K562 (cell line): ENCODE results near the gene ARMC6. TPM values are rescaled to one million over a fixed set of nuclear protein-coding genes. Genes with fewer than 3 reads are reported as not detected.
A peak's percentile ranks its signal among the peaks of the same experiment; 100 is the strongest.

Source experiments
- ARID3B ChIP-seq: fragments of 250-450 bp; sonication (Bioruptor Pico); IDR thresholded peaks from 2 replicates; pipeline ENCODE4 v1.4.0; 2020; ENCODE audit warnings: borderline replicate concordance
- ELF1 ChIP-seq: fragments of 200-800 bp; sonication (Bioruptor generic); IDR thresholded peaks from 2 replicates; pipeline ENCODE4 v1.6.1; 2016; ENCODE audit warnings: missing genetic modification characterization, missing compliant biosample characterization
- ESRRB ChIP-seq: fragments of 250-450 bp; sonication (Bioruptor Pico); IDR thresholded peaks from 2 replicates; pipeline ENCODE4 v1.5.0; 2020; ENCODE audit warnings: mild to moderate bottlenecking, moderate library complexity, borderline replicate concordance
- GATAD2B ChIP-seq: fragments of 450-650 bp; IDR thresholded peaks from 2 replicates; pipeline ENCODE4 v1.6.1; 2017; ENCODE audit warnings: mild to moderate bottlenecking, borderline replicate concordance
- GTF3C2 ChIP-seq: IDR thresholded peaks from 3 replicates; pipeline ENCODE4 v1.6.1; 2011; ENCODE audit warnings: borderline replicate concordance, mild to moderate bottlenecking, moderate library complexity; ENCODE audit not compliant: insufficient read length; ENCODE audit errors: extremely low read depth
- HDAC2 ChIP-seq: fragments of 450-650 bp; IDR thresholded peaks from 2 replicates; pipeline ENCODE4 v1.6.1; 2016; ENCODE audit warnings: mild to moderate bottlenecking
- NFIC ChIP-seq: fragments of 450-650 bp; IDR thresholded peaks from 2 replicates; pipeline ENCODE4 v1.6.1; 2017; ENCODE audit warnings: mild to moderate bottlenecking, inconsistent platforms
- NFIX ChIP-seq: fragments of 250-450 bp; sonication (Bioruptor Pico); IDR thresholded peaks from 2 replicates; pipeline ENCODE4 v1.4.0; 2020; ENCODE audit warnings: low read depth, mild to moderate bottlenecking, moderate library complexity
- NR4A1 ChIP-seq, 2 experiments: fragments of 250-450 bp in 1 of 2; fragments of 450-650 bp in 1 of 2; sonication (Bioruptor Pico) in 1 of 2; IDR thresholded peaks; 2 replicates each; pipeline versions ENCODE4 v1.4.0 to v1.6.1; 2016 to 2020; ENCODE audit warnings: mild to moderate bottlenecking in 2 of 2, missing compliant biosample characterization in 1 of 2, missing genetic modification characterization in 1 of 2, moderate library complexity in 1 of 2
- PBX2 ChIP-seq, 2 experiments: IDR thresholded peaks in 1 of 2; conservative IDR thresholded peaks in 1 of 2; 2 replicates each; pipeline ENCODE4 v1.6.1; 2016; ENCODE audit warnings: low read depth in 2 of 2, mild to moderate bottlenecking in 1 of 2, missing compliant biosample characterization in 1 of 2, missing genetic modification characterization in 1 of 2, moderate library complexity in 1 of 2
- PCBP2 ChIP-seq: fragments of 200-400 bp; formaldehyde crosslinking; IDR thresholded peaks from 2 replicates; pipeline ENCODE4 v1.6.1; 2018; ENCODE audit warnings: low read length, low read depth, mild to moderate bottlenecking, moderate library complexity; ENCODE audit not compliant: poor library complexity, severe bottlenecking
- TSHZ1 ChIP-seq: fragments of 250-450 bp; sonication (Bioruptor Pico); IDR thresholded peaks from 2 replicates; pipeline ENCODE4 v1.4.0; 2020; ENCODE audit warnings: mild to moderate bottlenecking, moderate library complexity
- U2AF1 ChIP-seq: fragments of 200-400 bp; formaldehyde crosslinking; optimal IDR thresholded peaks from 2 replicates; pipeline ENCODE3; 2017; ENCODE audit warnings: mild to moderate bottlenecking, low read depth, low read length, moderate library complexity
- ZNF143 ChIP-seq: sonication (generic); formaldehyde crosslinking; IDR thresholded peaks from 2 replicates; pipeline ENCODE4 v1.9.0; 2022; ENCODE audit warnings: mild to moderate bottlenecking, missing genetic modification reagents
- polyA plus RNA-seq, 8 experiments: library from polyadenylated mRNA; depleted of rRNA in 4 of 8; stranded (reverse) in 5 of 8; unstranded in 3 of 8; fragments of >200 nt; fragmentation: Nextera tagmentation in 2 of 8; fragmentation: Illumina TruSeq in 1 of 8; extraction: Ambion mirVana in 2 of 8; extraction: Trizol in 1 of 8; gene quantifications; 2 replicates each; pipeline versions ENCODE4 v1.2.1 to v1.2.3, GENCODE V29; 2011 to 2014; ENCODE audit warnings: inconsistent platforms in 1 of 8, missing spikeins in 1 of 8
- total RNA-seq, 7 experiments: library from RNA; depleted of rRNA in 6 of 7; stranded (reverse); fragments of >200 nt in 6 of 7; fragmentation: Illumina TruSeq in 2 of 7; extraction: Trizol in 2 of 7; gene quantifications; 2 replicates each; pipeline versions ENCODE4 v1.2.1 to v1.2.3, GENCODE V29; 2011 to 2021; ENCODE audit warnings: low replicate concordance in 1 of 7

ARMC6 gene
- total and polyA plus RNA-seq, 9 of the 15 experiments (the other 6 are each of a cell fraction or from before 2014, with no cell fraction given), result 2.1 to 93.4 (median 63.6) TPM

GRCh38 chr19:19059837-19060611, 26.6 kb downstream of the ARMC6 start (continued):
- no peak for TF ChIP-seq GTF3C2
- TF ChIP-seq ZNF143 (CRISPR knock-in tag), result no peak
- peak; percentile 62; the same call in 1 of the 2 replicates for TF ChIP-seq HDAC2
- no peak for TF ChIP-seq TSHZ1 (CRISPR knock-in tag)
- TF ChIP-seq PCBP2, result no peak
- no peak for TF ChIP-seq NFIX (CRISPR knock-in tag)
- no peak for TF ChIP-seq ARID3B (CRISPR knock-in tag)
- TF ChIP-seq ELF1 (tag), result no peak
- 0 out of 2 replicates have a peak, but pooled peaks have one; percentile 2 for TF ChIP-seq NR4A1 (CRISPR knock-in tag; IDR thresholded peaks at IDR 0.05)
- peak; percentile 20; the same call in 1 of the 2 replicates for TF ChIP-seq NR4A1 (tag; IDR thresholded peaks at IDR 0.05)
- TF ChIP-seq GATAD2B, result peak; percentile 91; the same call in 1 of the 2 replicates
- TF ChIP-seq ESRRB (CRISPR knock-in tag), result no peak
- TF ChIP-seq NFIC, result peak; percentile 99
- no peak for TF ChIP-seq U2AF1
- no peak for TF ChIP-seq PBX2 (CRISPR knock-in tag; IDR thresholded peaks at IDR 0.05; ENCODE audit: low read depth)
- no peak for TF ChIP-seq PBX2 (tag; conservative IDR thresholded peaks at IDR 0.05; ENCODE audit: low read depth)
